ENCODE measurements around the gene TRIM8. TPM values are rescaled to one million over a fixed set of nuclear protein-coding genes. Genes with fewer than 3 reads are reported as not detected.
A peak's percentile ranks its signal among the peaks of the same experiment; 100 is the strongest.

TRIM8 gene
- total RNA-seq, 1 experiment from 2014 or later = 73.0 TPM

GRCh38 chr10:102614888-102615287 is 29.4 kb upstream of the TRIM8 start:
- no peak overlapping the region for H3K4me3 ChIP-seq
- H4K20me1 ChIP-seq (ENCODE audit: insufficient read depth) = no peaks in the 10 kb centered on the region
- no peak overlapping the region for H3K4me2 ChIP-seq
- no peaks in the 10 kb centered on the region for H3K4me1 ChIP-seq (replicated peaks; ENCODE audit: insufficient read depth)
- H3K27ac ChIP-seq = no peak overlapping the region
- H3K36me3 ChIP-seq (ENCODE audit: low read depth) = no peaks in the 10 kb centered on the region
- BruUV-seq (replicated peaks) = no TSS peak
- POLR2A ChIA-PET (ENCODE audit: unreplicated experiment) = no interaction called here
- intact Hi-C loops (cut with micrococcal nuclease; ENCODE audit: unreplicated experiment) = no loop called here
- no peak for TF ChIP-seq EZH2 (IDR thresholded peaks at IDR 0.05; ENCODE audit: low read depth)
- no peak for TF ChIP-seq CTCF (conservative IDR thresholded peaks at IDR 0.05)
- no peaks in the 10 kb centered on the region for H3K27me3 ChIP-seq (ENCODE audit: insufficient read depth, low read depth)
- H3K79me2 ChIP-seq (ENCODE audit: low read depth) = no peaks in the 10 kb centered on the region
- no peak overlapping the region for H2AFZ ChIP-seq
- CTCF ChIA-PET = no interaction called here
- H3F3A ChIP-seq (ENCODE audit: insufficient read depth, low read depth) = no peaks in the 10 kb centered on the region
- no peaks in the 10 kb centered on the region for H3K9me2 ChIP-seq (ENCODE audit: insufficient read depth)
- no peaks in the 10 kb centered on the region for H3K9me3 ChIP-seq (ENCODE audit: insufficient read depth, low read depth)
- no peak for DNase-seq

GRCh38 chr10:102615361-102615760 is 28.9 kb upstream of the TRIM8 start:
- Histone ChIP-seq H3K27me3 (ENCODE audit: insufficient read depth, low read depth) (no peaks in the 10 kb centered on the region), H3K9me2 (ENCODE audit: insufficient read depth) (no peaks in the 10 kb centered on the region), H3K79me2 (ENCODE audit: low read depth) (no peaks in the 10 kb centered on the region), H3K4me2 (no peak overlapping the region), H2AFZ (no peak overlapping the region), H4K20me1 (ENCODE audit: insufficient read depth) (no peaks in the 10 kb centered on the region), H3F3A (ENCODE audit: insufficient read depth, low read depth) (no peaks in the 10 kb centered on the region), H3K4me1 (replicated peaks; ENCODE audit: insufficient read depth) (no peaks in the 10 kb centered on the region), H3K4me3 (no peak overlapping the region), H3K36me3 (ENCODE audit: low read depth) (no peaks in the 10 kb centered on the region), H3K9me3 (ENCODE audit: insufficient read depth, low read depth) (no peaks in the 10 kb centered on the region), H3K27ac (no peak overlapping the region)
- ChIA-PET POLR2A (ENCODE audit: unreplicated experiment) (no interaction called here), CTCF (no interaction called here)
- intact Hi-C loops (cut with micrococcal nuclease; ENCODE audit: unreplicated experiment) = no loop called here
- DNase-seq = no peak
- TF ChIP-seq EZH2 (IDR thresholded peaks at IDR 0.05; ENCODE audit: low read depth) (no peak), CTCF (conservative IDR thresholded peaks at IDR 0.05) (0 out of 2 replicates have a peak, but pooled peaks have one; percentile 31)
- no TSS peak for BruUV-seq (replicated peaks)

DNA sequence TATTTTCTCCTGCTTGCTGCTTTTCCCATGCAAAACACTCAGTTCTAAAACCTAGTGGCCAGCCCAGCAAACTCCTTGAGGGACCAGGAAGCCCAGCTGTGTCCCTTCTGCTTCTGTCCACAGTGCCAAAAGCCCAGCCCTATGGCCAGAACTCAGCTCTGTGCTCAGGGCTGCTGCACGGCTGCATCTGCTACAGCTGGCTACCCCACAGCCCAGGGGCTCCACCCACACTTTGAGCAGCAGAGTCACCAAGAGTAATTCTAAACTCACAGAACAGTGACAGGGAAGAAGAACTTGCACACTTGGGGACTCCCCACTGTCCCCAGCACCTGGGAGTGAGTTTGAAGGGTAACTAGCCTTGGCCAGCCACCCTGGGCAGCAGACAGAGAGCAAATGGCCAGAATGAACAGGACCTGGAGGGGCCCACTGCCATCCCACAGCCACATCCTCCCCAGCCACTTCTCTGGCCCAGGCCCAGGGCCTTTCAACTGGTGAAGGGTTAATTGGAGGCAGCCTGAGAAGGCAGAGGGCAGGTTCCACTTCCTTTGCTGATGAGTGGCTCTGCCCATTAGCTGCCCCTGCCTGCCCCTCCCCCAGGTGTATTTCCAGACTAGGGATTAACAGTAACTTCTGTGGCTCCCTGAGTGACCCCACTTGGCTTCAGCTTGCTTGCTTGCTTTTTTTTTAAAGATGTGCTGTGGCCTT is 28.1 kb upstream of the TRIM8 start:
- no peak overlapping the region for H3K4me2 ChIP-seq
- no peaks in the 10 kb centered on the region for H3K4me1 ChIP-seq (replicated peaks; ENCODE audit: insufficient read depth)
- BruUV-seq (replicated peaks) = no TSS peak
- CTCF ChIA-PET = no interaction called here
- POLR2A ChIA-PET (ENCODE audit: unreplicated experiment) = no interaction called here
- no peaks in the 10 kb centered on the region for H3K9me2 ChIP-seq (ENCODE audit: insufficient read depth)
- no peaks in the 10 kb centered on the region for H3K27me3 ChIP-seq (ENCODE audit: insufficient read depth, low read depth)
- no peaks in the 10 kb centered on the region for H3K9me3 ChIP-seq (ENCODE audit: insufficient read depth, low read depth)
- no peaks in the 10 kb centered on the region for H3K36me3 ChIP-seq (ENCODE audit: low read depth)
- H4K20me1 ChIP-seq (ENCODE audit: insufficient read depth) = no peaks in the 10 kb centered on the region
- no peak overlapping the region for H2AFZ ChIP-seq
- intact Hi-C loops (cut with micrococcal nuclease; ENCODE audit: unreplicated experiment) = no loop called here
- H3K27ac ChIP-seq = no peak overlapping the region
- no peak overlapping the region for H3K4me3 ChIP-seq
- TF ChIP-seq EZH2 (IDR thresholded peaks at IDR 0.05; ENCODE audit: low read depth) = no peak
- TF ChIP-seq CTCF (conservative IDR thresholded peaks at IDR 0.05) = no peak
- no peak for DNase-seq
- no peaks in the 10 kb centered on the region for H3K79me2 ChIP-seq (ENCODE audit: low read depth)
- no peaks in the 10 kb centered on the region for H3F3A ChIP-seq (ENCODE audit: insufficient read depth, low read depth)
